ENCODE measurements around the gene RALGPS2. TPM values are rescaled to one million over a fixed set of nuclear protein-coding genes. Genes with fewer than 3 reads are reported as not detected.

RALGPS2 gene
- total and polyA plus RNA-seq, 2 of the 13 experiments (the other 11 are each of a cell fraction or from before 2014, with no cell fraction given): 15.6 to 36.0 TPM

- TF ChIP-seq THAP8 (CRISPR knock-in tag; IDR thresholded peaks at IDR 0.05; ENCODE audit: borderline replicate concordance): no peak
- TF ChIP-seq GTF3A (CRISPR knock-in tag; conservative IDR thresholded peaks at IDR 0.05): no peak
- peak; percentile 67 for TF ChIP-seq SIX1 (CRISPR knock-in tag; IDR thresholded peaks at IDR 0.05; ENCODE audit: borderline replicate concordance)
- TF ChIP-seq RNF2 (conservative IDR thresholded peaks at IDR 0.05; ENCODE audit: low read depth): no peak
- TF ChIP-seq ZNF343 (CRISPR knock-in tag; IDR thresholded peaks at IDR 0.05): no peak
- no peak for TF ChIP-seq ZNF230 (CRISPR knock-in tag; IDR thresholded peaks at IDR 0.05)
- TF ChIP-seq JUNB (CRISPR knock-in tag; IDR thresholded peaks at IDR 0.05; ENCODE audit: borderline replicate concordance): peak; percentile 58; the same call in 1 of the 2 replicates
- no peak for TF ChIP-seq CREB3 (CRISPR knock-in tag; IDR thresholded peaks at IDR 0.05)
- peak; percentile 52; the same call in 1 of the 2 replicates for TF ChIP-seq ERF (CRISPR knock-in tag; IDR thresholded peaks at IDR 0.05)
- no peak for TF ChIP-seq NR0B2 (CRISPR knock-in tag; IDR thresholded peaks at IDR 0.05)
- TF ChIP-seq ZBTB39 (CRISPR knock-in tag; IDR thresholded peaks at IDR 0.05): no peak
- no peak for TF ChIP-seq MTA1 (CRISPR knock-in tag; IDR thresholded peaks at IDR 0.05; ENCODE audit: borderline replicate concordance)
- no peak for TF ChIP-seq NFATC3 (CRISPR knock-in tag; IDR thresholded peaks at IDR 0.05)
- no peak for TF ChIP-seq ZNF563 (CRISPR knock-in tag; IDR thresholded peaks at IDR 0.05)
- no peak for TF ChIP-seq POLR2AphosphoS5 (IDR thresholded peaks at IDR 0.05; ENCODE audit: low read depth, low read length)
- no peak for TF ChIP-seq ZBTB2 (CRISPR knock-in tag; IDR thresholded peaks at IDR 0.05; ENCODE audit: low read depth)
- TF ChIP-seq PAWR (CRISPR knock-in tag; IDR thresholded peaks at IDR 0.05; ENCODE audit: borderline replicate concordance): no peak
- no peak for TF ChIP-seq RARG (CRISPR knock-in tag; IDR thresholded peaks at IDR 0.05; ENCODE audit: low read depth)
- no peak for TF ChIP-seq ZNF570 (CRISPR knock-in tag; IDR thresholded peaks at IDR 0.05; ENCODE audit: borderline replicate concordance)
- no peak for TF ChIP-seq ZNF484 (CRISPR knock-in tag; IDR thresholded peaks at IDR 0.05; ENCODE audit: borderline replicate concordance, low read depth)
- no peak; the same call in 1 of the 2 replicates for TF ChIP-seq ZNF580 (CRISPR knock-in tag; IDR thresholded peaks at IDR 0.05; ENCODE audit: borderline replicate concordance, low read depth)
- no peak for TF ChIP-seq ZNF800 (CRISPR knock-in tag; IDR thresholded peaks at IDR 0.05)
- no peak for TF ChIP-seq JARID2 (CRISPR knock-in tag; IDR thresholded peaks at IDR 0.05; ENCODE audit: insufficient replicate concordance)
Measured at GRCh38 chr1:178682429-178682828, 42.6 kb upstream of the RALGPS2 start (continued).

Data from HepG2 (cell line).